Panc1 (cell line): ENCODE data around the gene CDH23. TPM values are rescaled to one million over a fixed set of nuclear protein-coding genes. Genes with fewer than 3 reads are reported as not detected.

ENCODE experiments used
- ATAC-seq: fragments of 200-7000 bp; cut with Tn5 transposase; 2 replicates; pipeline ENCODE4 v1.9.1; 2020; ENCODE audit warnings: mild to moderate bottlenecking, moderate library complexity
- BruUV-seq: library from RNA; stranded (reverse); fragments of 400-500 nt; replicated peaks from 2 replicates; lab custom pipeline; 2021; lab: Mats Ljungman, UMichigan
- CTCF ChIA-PET: fragments of 300-600 bp; sonication (Branson Sonifier 250); formaldehyde crosslinking; loops from one replicate; lab custom pipeline; 2022; ENCODE audit warnings: antibody characterized with exemption; lab: Charles Lee
- POLR2A ChIA-PET: fragments of 300-600 bp; sonication (Branson Sonifier 250); formaldehyde crosslinking; loops from one replicate; lab custom pipeline; 2022; ENCODE audit warnings: antibody characterized with exemption; lab: Charles Lee
- DNase-seq: peaks from one replicate; pipeline ENCODE4 v3.0.0-alpha.2; 2010; ENCODE audit warnings: low read depth, low spot score
- H3K27ac ChIP-seq: 2 replicates; pipeline ENCODE4 v1.5.1; 2011; ENCODE audit warnings: mild to moderate bottlenecking, low read length, inconsistent platforms
- H3K27me3 ChIP-seq: fragments of 200-500 bp; sonication (Bioruptor generic); 2 replicates; pipeline ENCODE4 v1.6.0; 2014; ENCODE audit warnings: low read length, inconsistent platforms; ENCODE audit not compliant: control insufficient read depth, insufficient read depth
- H3K36me3 ChIP-seq: fragments of 200-500 bp; sonication (Bioruptor generic); 2 replicates; pipeline ENCODE4 v1.5.1; 2014; ENCODE audit warnings: inconsistent platforms, mild to moderate bottlenecking, low read length, moderate library complexity; ENCODE audit not compliant: control insufficient read depth, insufficient read depth
- H3K4me1 ChIP-seq: 2 replicates; pipeline ENCODE4 v1.5.1; 2011; ENCODE audit warnings: inconsistent platforms, mild to moderate bottlenecking, low read length, moderate library complexity; ENCODE audit not compliant: control insufficient read depth, insufficient read depth
- H3K4me3 ChIP-seq, 2 experiments: 2 replicates each; pipeline ENCODE4 v1.5.1; 2011 to 2012; ENCODE audit warnings: low read depth in 2 of 2, low read length in 2 of 2, mild to moderate bottlenecking in 2 of 2, inconsistent platforms in 1 of 2, moderate library complexity in 1 of 2
- H3K9me3 ChIP-seq: fragments of 200-500 bp; sonication (Bioruptor generic); 2 replicates; pipeline ENCODE4 v1.5.1; 2014; ENCODE audit warnings: low read depth, mild to moderate bottlenecking, inconsistent platforms, low read length, moderate library complexity; ENCODE audit not compliant: control insufficient read depth, insufficient read depth
- CTCF ChIP-seq: fragments of 450-650 bp; IDR thresholded peaks from 2 replicates; pipeline ENCODE4 v1.5.1; 2017; ENCODE audit warnings: mild to moderate bottlenecking
- POLR2AphosphoS5 ChIP-seq: IDR thresholded peaks from 2 replicates; pipeline ENCODE4 v1.6.1; 2012; ENCODE audit warnings: mild to moderate bottlenecking, low read depth, low read length, moderate library complexity
- SIN3A ChIP-seq: IDR thresholded peaks from 2 replicates; pipeline ENCODE4 v1.6.1; 2012; ENCODE audit warnings: low read depth, mild to moderate bottlenecking, low read length, moderate library complexity, borderline replicate concordance; ENCODE audit not compliant: insufficient read depth
- TCF7L2 ChIP-seq: IDR thresholded peaks from 2 replicates; pipeline ENCODE4 v1.6.1; 2011; ENCODE audit warnings: mild to moderate bottlenecking, low read depth, low read length, inconsistent platforms
- in situ Hi-C: cut with HindIII; loops from 2 replicates; pipeline ENCODE4 v1.10.0; 2016; ENCODE audit warnings: low sequenced_read_pairs, low pct_unique_long_range_greater_than_20kb
- intact Hi-C: fragments of 100-400 bp; cut with micrococcal nuclease; formaldehyde crosslinking; loops from one replicate; pipeline ENCODE4 v1.10.0; 2022; ENCODE audit not compliant: unreplicated experiment
- total RNA-seq: library from RNA; stranded (reverse); gene quantifications from one replicate; pipeline ENCODE4 v1.2.1, GENCODE V29; 2021; ENCODE audit not compliant: unreplicated experiment
- TF ChIP-seq, protein P1 (sequence below), 2 experiments: IDR thresholded peaks; 2 replicates each; pipeline ENCODE4 v1.6.1; 2011 to 2012; ENCODE audit warnings: low read depth in 2 of 2, control low read depth in 1 of 2, low read length in 1 of 2, mild to moderate bottlenecking in 1 of 2, moderate library complexity in 1 of 2; ENCODE audit not compliant: insufficient read depth in 1 of 2

The CDH23 gene
- total RNA-seq, 1 experiment from 2014 or later: 2.7 TPM

DNA sequence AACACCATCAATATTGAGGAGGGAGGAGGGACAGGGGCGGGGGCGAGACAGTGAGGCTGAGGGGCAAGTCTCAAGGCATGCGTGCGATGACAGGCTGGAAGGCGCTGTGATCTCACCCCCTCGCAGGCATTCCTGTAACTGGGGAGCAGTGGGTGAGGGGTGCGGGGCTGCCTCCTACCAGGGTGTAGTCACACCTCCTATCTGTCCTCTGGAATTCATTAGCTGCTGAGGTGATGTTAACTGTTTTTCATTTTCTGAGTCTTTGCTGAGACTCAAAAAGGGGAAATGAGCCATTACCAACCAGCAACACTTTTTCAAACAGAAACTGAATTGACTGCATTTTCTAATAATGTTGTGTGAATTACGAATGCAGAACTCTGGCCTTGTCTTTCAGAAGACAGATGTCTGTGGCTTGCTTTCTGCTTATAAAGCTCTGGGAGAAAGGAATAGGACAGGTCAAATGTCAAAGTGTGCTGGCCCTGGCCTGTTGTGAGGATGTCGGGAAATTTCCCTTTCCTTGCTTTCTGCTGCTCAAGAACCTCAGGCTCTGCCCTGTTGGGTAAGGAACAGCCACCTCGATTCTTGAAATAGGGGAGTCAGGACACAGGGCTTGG lies 23.7 kb upstream of the CDH23 start:
- intact Hi-C loops: no loop called here
- H3K36me3 ChIP-seq: no peaks in the 10 kb centered on the region
- POLR2A ChIA-PET: interaction anchor here (0.5 to 0.6 kb wide), 3 partner anchors 10 to 280 kb away, joined by 4 to 11 read pairs (median 7); no protein-coding TSS in a partner anchor
- peaks cover 7% of the 10 kb centered on the region; the same call in 1 of the 2 replicates for H3K4me1 ChIP-seq
- BruUV-seq: no TSS peak
- peaks cover 8% of the 10 kb centered on the region; the same call in 1 of the 2 replicates for H3K27me3 ChIP-seq
- H3K27ac ChIP-seq: no peak overlapping the region
- in situ Hi-C loops: no loop called here
- DNase-seq (no peak), ATAC-seq (no peak)
- TF ChIP-seq, protein P1, sequence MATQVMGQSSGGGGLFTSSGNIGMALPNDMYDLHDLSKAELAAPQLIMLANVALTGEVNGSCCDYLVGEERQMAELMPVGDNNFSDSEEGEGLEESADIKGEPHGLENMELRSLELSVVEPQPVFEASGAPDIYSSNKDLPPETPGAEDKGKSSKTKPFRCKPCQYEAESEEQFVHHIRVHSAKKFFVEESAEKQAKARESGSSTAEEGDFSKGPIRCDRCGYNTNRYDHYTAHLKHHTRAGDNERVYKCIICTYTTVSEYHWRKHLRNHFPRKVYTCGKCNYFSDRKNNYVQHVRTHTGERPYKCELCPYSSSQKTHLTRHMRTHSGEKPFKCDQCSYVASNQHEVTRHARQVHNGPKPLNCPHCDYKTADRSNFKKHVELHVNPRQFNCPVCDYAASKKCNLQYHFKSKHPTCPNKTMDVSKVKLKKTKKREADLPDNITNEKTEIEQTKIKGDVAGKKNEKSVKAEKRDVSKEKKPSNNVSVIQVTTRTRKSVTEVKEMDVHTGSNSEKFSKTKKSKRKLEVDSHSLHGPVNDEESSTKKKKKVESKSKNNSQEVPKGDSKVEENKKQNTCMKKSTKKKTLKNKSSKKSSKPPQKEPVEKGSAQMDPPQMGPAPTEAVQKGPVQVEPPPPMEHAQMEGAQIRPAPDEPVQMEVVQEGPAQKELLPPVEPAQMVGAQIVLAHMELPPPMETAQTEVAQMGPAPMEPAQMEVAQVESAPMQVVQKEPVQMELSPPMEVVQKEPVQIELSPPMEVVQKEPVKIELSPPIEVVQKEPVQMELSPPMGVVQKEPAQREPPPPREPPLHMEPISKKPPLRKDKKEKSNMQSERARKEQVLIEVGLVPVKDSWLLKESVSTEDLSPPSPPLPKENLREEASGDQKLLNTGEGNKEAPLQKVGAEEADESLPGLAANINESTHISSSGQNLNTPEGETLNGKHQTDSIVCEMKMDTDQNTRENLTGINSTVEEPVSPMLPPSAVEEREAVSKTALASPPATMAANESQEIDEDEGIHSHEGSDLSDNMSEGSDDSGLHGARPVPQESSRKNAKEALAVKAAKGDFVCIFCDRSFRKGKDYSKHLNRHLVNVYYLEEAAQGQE (IDR thresholded peaks at IDR 0.05; ENCODE audit: insufficient read depth in 1 of 2, low read depth in 2 of 2, low read length in 1 of 2): no peak
- TF ChIP-seq TCF7L2 (no peak), CTCF (no peak), SIN3A (no peak), POLR2AphosphoS5 (no peak)
- CTCF ChIA-PET: no interaction called here
- H3K9me3 ChIP-seq: no peaks in the 10 kb centered on the region
- no peak overlapping the region for H3K4me3 ChIP-seq

- TF ChIP-seq TCF7L2: no peak
- TF ChIP-seq SIN3A: no peak
- ATAC-seq (no peak), DNase-seq (no peak)
- ChIA-PET CTCF (interaction anchor here (0.6 kb wide), 2 partner anchors 59 to 438 kb away, joined by 3 to 6 read pairs; no protein-coding TSS in a partner anchor), POLR2A (no interaction called here)
- intact Hi-C loops: no loop called here
- H3K9me3 ChIP-seq: no peaks in the 10 kb centered on the region
- peaks cover 7% of the 10 kb centered on the region; the same call in 1 of the 2 replicates for H3K4me1 ChIP-seq
- no TSS peak for BruUV-seq
- no peak overlapping the region for H3K27ac ChIP-seq
- no peaks in the 10 kb centered on the region for H3K36me3 ChIP-seq
- H3K27me3 ChIP-seq: peaks cover 8% of the 10 kb centered on the region; the same call in 1 of the 2 replicates
- no peak overlapping the region for H3K4me3 ChIP-seq
- in situ Hi-C loops: no loop called here
Measured at GRCh38 chr10:71374481-71375233, 22.1 kb upstream of the CDH23 start.
